Upper lobe of right lung (tissue), 1 donor: ENCODE results near the gene ZXDC. TPM values are rescaled to one million over a fixed set of nuclear protein-coding genes. Genes with fewer than 3 reads are reported as not detected.

Experiments used
- ATAC-seq: fragments of 200-7000 bp; cut with Tn5 transposase; one replicate; pipeline ENCODE4 v1.9.1; 2020; ENCODE audit warnings: mild to moderate bottlenecking, moderate library complexity
- DNase-seq: peaks from one replicate; pipeline ENCODE4 v3.0.0-alpha.2; 2020
- H3K27ac ChIP-seq: fragments of 200-600 bp; one replicate; pipeline ENCODE4 v1.8.0; 2022
- H3K27me3 ChIP-seq: fragments of 200-600 bp; one replicate; pipeline ENCODE4 v1.8.0; 2022; ENCODE audit warnings: mild to moderate bottlenecking
- H3K36me3 ChIP-seq: fragments of 200-600 bp; one replicate; pipeline ENCODE4 v1.8.0; 2022
- H3K4me1 ChIP-seq: fragments of 200-600 bp; one replicate; pipeline ENCODE4 v1.8.0; 2022
- H3K4me3 ChIP-seq: fragments of 200-600 bp; one replicate; pipeline ENCODE4 v1.8.0; 2022; ENCODE audit warnings: mild to moderate bottlenecking
- H3K9me3 ChIP-seq: fragments of 200-600 bp; one replicate; pipeline ENCODE4 v1.8.0; 2022
- CTCF ChIP-seq: fragments of 200-600 bp; IDR thresholded peaks from one replicate; pipeline ENCODE4 v1.8.0; 2022; ENCODE audit warnings: antibody characterized with exemption
- intact Hi-C: fragments of 100-400 bp; cut with DNase I; formaldehyde crosslinking; loops from one replicate; pipeline ENCODE4 v1.11.0; 2022
- total RNA-seq: library from RNA; stranded (reverse); fragmentation: NEBNext Ultra II Directional; extraction: Animal tissue kit (Norgen Biotek cat#: 25700); gene quantifications from one replicate; pipeline ENCODE4 v1.2.1, GENCODE V29; 2021
- donor health status: DM: no; HTN: yes; CAD: no; lungs with severe emphysema.

The ZXDC gene
- total RNA-seq, 1 donor from 2014 or later = 40.3 TPM

GRCh38 chr3:126413693-126414080 lies 62.0 kb downstream of the ZXDC start:
- no peak for ATAC-seq
- Histone ChIP-seq H3K4me1 (no peaks in the 10 kb centered on the region), H3K4me3 (no peak overlapping the region), H3K9me3 (no peaks in the 10 kb centered on the region), H3K27me3 (peaks cover 45% of the 10 kb centered on the region), H3K36me3 (no peaks in the 10 kb centered on the region), H3K27ac (no peak overlapping the region)
- DNase-seq = no peak
- intact Hi-C loops = no loop called here
- TF ChIP-seq CTCF = no peak

GRCh38 chr3:126412841-126413692 lies 62.6 kb downstream of the ZXDC start:
- no peaks in the 10 kb centered on the region for H3K36me3 ChIP-seq
- no peak overlapping the region for H3K27ac ChIP-seq
- H3K27me3 ChIP-seq = peaks cover 39% of the 10 kb centered on the region
- no peaks in the 10 kb centered on the region for H3K4me1 ChIP-seq
- TF ChIP-seq CTCF = no peak
- DNase-seq = no peak
- H3K9me3 ChIP-seq = no peaks in the 10 kb centered on the region
- ATAC-seq = no peak
- intact Hi-C loops = no loop called here
- H3K4me3 ChIP-seq = no peak overlapping the region

- DNase-seq (no peak), ATAC-seq (no peak)
- H3K9me3 ChIP-seq = no peaks in the 10 kb centered on the region
- intact Hi-C loops = no loop called here
- H3K27ac ChIP-seq = no peak overlapping the region
- H3K4me1 ChIP-seq = no peaks in the 10 kb centered on the region
- no peaks in the 10 kb centered on the region for H3K36me3 ChIP-seq
- no peak for TF ChIP-seq CTCF
- no peak overlapping the region for H3K4me3 ChIP-seq
- H3K27me3 ChIP-seq = peaks cover 4% of the 10 kb centered on the region
Measured at GRCh38 chr3:126408099-126408498, 67.6 kb downstream of the ZXDC start.

- Histone ChIP-seq H3K9me3 (no peaks in the 10 kb centered on the region), H3K36me3 (no peaks in the 10 kb centered on the region), H3K4me3 (no peak overlapping the region), H3K27me3 (peaks cover 4% of the 10 kb centered on the region), H3K27ac (no peak overlapping the region), H3K4me1 (no peaks in the 10 kb centered on the region)
- ATAC-seq (peak; percentile 17), DNase-seq (no peak)
- TF ChIP-seq CTCF = no peak
- intact Hi-C loops = no loop called here
Measured at GRCh38 chr3:126407412-126408044, 68.2 kb downstream of the ZXDC start.

- ATAC-seq (no peak), DNase-seq (no peak)
- no peaks in the 10 kb centered on the region for H3K4me1 ChIP-seq
- intact Hi-C loops = no loop called here
- H3K36me3 ChIP-seq = no peaks in the 10 kb centered on the region
- H3K4me3 ChIP-seq = no peak overlapping the region
- H3K27ac ChIP-seq = no peak overlapping the region
- peaks cover 4% of the 10 kb centered on the region for H3K27me3 ChIP-seq
- H3K9me3 ChIP-seq = no peaks in the 10 kb centered on the region
- no peak for TF ChIP-seq CTCF
Measured at GRCh38 chr3:126406389-126407296, 69.0 kb downstream of the ZXDC start.
